A204.1 (cell line): ENCODE results near the gene ATG16L2.
"Not testable (repeated sequence)": the region's sequence is repeated elsewhere in the genome, so short reads cannot be mapped to it uniquely, and the experiment has no call there.

Experiments used
- FAIRE-seq: peaks from 2 replicates; lab custom pipeline; 2012; peaks lifted over from hg19 to GRCh38; lab: Jason Lieb, UNC

ATG16L2 gene

GRCh38 chr11:72780296-72781062, 33.7 kb upstream of the ATG16L2 start:
- no peak for FAIRE-seq

- FAIRE-seq: no peak
Observed at GRCh38 chr11:72781063-72781312, 33.2 kb upstream of the ATG16L2 start.

- FAIRE-seq: no peak
Observed at GRCh38 chr11:72781313-72782080, 32.7 kb upstream of the ATG16L2 start.

GRCh38 chr11:72782081-72782920, 31.9 kb upstream of the ATG16L2 start:
- FAIRE-seq: no peak

- FAIRE-seq: no peak
Observed at GRCh38 chr11:72783144-72783905, 30.9 kb upstream of the ATG16L2 start.

GRCh38 chr11:72784662-72785061, 29.5 kb upstream of the ATG16L2 start:
- FAIRE-seq: no peak

GRCh38 chr11:72786305-72787215, 27.7 kb upstream of the ATG16L2 start:
- no peak for FAIRE-seq

GRCh38 chr11:72787216-72788104, 26.8 kb upstream of the ATG16L2 start:
- FAIRE-seq: no peak

- no peak for FAIRE-seq
Observed at GRCh38 chr11:72788241-72788640, 26.0 kb upstream of the ATG16L2 start.

GRCh38 chr11:72789493-72790131, 24.6 kb upstream of the ATG16L2 start:
- no peak for FAIRE-seq

- FAIRE-seq: not testable (repeated sequence)
Observed at GRCh38 chr11:72791228-72791627, 23.0 kb upstream of the ATG16L2 start.

GRCh38 chr11:72792437-72793021, 21.7 kb upstream of the ATG16L2 start:
- no peak for FAIRE-seq

- no peak for FAIRE-seq
Observed at GRCh38 chr11:72793076-72793424, 21.2 kb upstream of the ATG16L2 start.

- FAIRE-seq: peak; percentile 56
Observed at GRCh38 chr11:72793425-72794367, 20.5 kb upstream of the ATG16L2 start, which contains the start of gene STARD10. Gene STARD10 (minus strand): TSS chr11:72794047. CDS start chr11:72781181, 12,866 bp downstream.

- FAIRE-seq: no peak
Observed at GRCh38 chr11:72798361-72798760, 15.8 kb upstream of the ATG16L2 start.

GRCh38 chr11:72799441-72799840, 14.8 kb upstream of the ATG16L2 start:
- no peak for FAIRE-seq

- no peak for FAIRE-seq
Observed at GRCh38 chr11:72802822-72803221, 11.4 kb upstream of the ATG16L2 start.

- FAIRE-seq: no peak
Observed at GRCh38 chr11:72805216-72805615, 9.0 kb upstream of the ATG16L2 start.
